HCT116 (cell line): ENCODE data around the gene TMEM135. TPM values are rescaled to one million over a fixed set of nuclear protein-coding genes. Genes with fewer than 3 reads are reported as not detected.

ENCODE experiments used
- ATAC-seq: fragments of 200-7000 bp; cut with Tn5 transposase; 2 replicates; pipeline ENCODE4 v1.9.1; 2020; ENCODE audit warnings: mild to moderate bottlenecking, moderate library complexity
- BruUV-seq: library from RNA; stranded (reverse); fragments of 400-500 nt; replicated peaks from 2 replicates; lab custom pipeline; 2021; lab: Mats Ljungman, UMichigan
- CTCF ChIA-PET: fragments of 300-600 bp; sonication (Branson Sonifier 250); formaldehyde crosslinking; loops from one replicate; lab custom pipeline; 2021; ENCODE audit warnings: antibody characterized with exemption; lab: Charles Lee
- POLR2A ChIA-PET: fragments of 300-600, 350-600 bp; sonication (Branson Sonifier 250); formaldehyde crosslinking; loops from one replicate; lab custom pipeline; 2021; ENCODE audit warnings: antibody characterized with exemption; lab: Charles Lee
- RAD21 ChIA-PET, 2 experiments: fragments of 300-600 bp; sonication (Branson Sonifier 250); formaldehyde crosslinking; loops; one replicate each; lab custom pipeline; 2023; ENCODE audit warnings: low total read pairs in 2 of 2; ENCODE audit not compliant: uncharacterized antibody in 2 of 2, unreplicated experiment in 2 of 2, low non-redundant PET in 1 of 2; lab: Charles Lee
- DNase-seq: peaks from one replicate; pipeline ENCODE4 v3.0.0-alpha.2; 2010; ENCODE audit warnings: low read depth, low spot score
- H2AFZ ChIP-seq: fragments of 200-600 bp; shearing (Covaris generic), sonication (generic); 2 replicates; pipeline ENCODE4 v1.6.1; 2017; ENCODE audit warnings: low read depth, mixed run types, mixed read lengths, antibody characterized with exemption, low read length; ENCODE audit not compliant: poor library complexity, severe bottlenecking
- H3K27ac ChIP-seq: 2 replicates; pipeline ENCODE4 v1.5.1; 2012; ENCODE audit warnings: low read depth, low read length
- H3K27me3 ChIP-seq: fragments of 200-600 bp; sonication (generic); 2 replicates; pipeline ENCODE4 v1.6.1; 2016; ENCODE audit warnings: mixed run types, low read length, mixed read lengths; ENCODE audit not compliant: insufficient read depth
- H3K36me3 ChIP-seq, 2 experiments: fragments of 200-500 bp in 1 of 2; fragments of 200-600 bp in 1 of 2; sonication (Bioruptor generic) in 1 of 2; sonication (generic) in 1 of 2; 2 replicates each; pipeline versions ENCODE4 v1.5.1 to v1.6.1; 2014 to 2016; ENCODE audit warnings: low read length in 2 of 2, inconsistent platforms in 1 of 2, mixed read lengths in 1 of 2, mixed run types in 1 of 2; ENCODE audit not compliant: insufficient read depth in 2 of 2, control insufficient read depth in 1 of 2
- H3K4me1 ChIP-seq, 2 experiments: fragments of 200-600 bp in 1 of 2; sonication (generic) in 1 of 2; 2 replicates each; pipeline versions ENCODE4 v1.5.1 to v1.6.1; 2012 to 2017; ENCODE audit warnings: low read length in 2 of 2, inconsistent platforms in 1 of 2, mild to moderate bottlenecking in 1 of 2, mixed read lengths in 1 of 2, mixed run types in 1 of 2, moderate library complexity in 1 of 2; ENCODE audit not compliant: insufficient read depth in 2 of 2, control insufficient read depth in 1 of 2
- H3K4me2 ChIP-seq: fragments of 200-600 bp; sonication (generic); 2 replicates; pipeline ENCODE4 v1.6.1; 2017; ENCODE audit warnings: mixed run types, low read length, mixed read lengths
- H3K4me3 ChIP-seq, 2 experiments: fragments of 200-600 bp in 1 of 2; sonication (generic) in 1 of 2; replicated peaks in 1 of 2; 2 replicates each; pipeline ENCODE4 v1.5.1; 2011 to 2016; ENCODE audit warnings: low read length in 2 of 2, control low read depth in 1 of 2, low read depth in 1 of 2, mild to moderate bottlenecking in 1 of 2, mixed read lengths in 1 of 2, mixed run types in 1 of 2
- H3K79me2 ChIP-seq: fragments of 200-600 bp; sonication (generic); 2 replicates; pipeline ENCODE4 v1.6.1; 2017; ENCODE audit warnings: mild to moderate bottlenecking, mixed run types, low read length, moderate library complexity, mixed read lengths; ENCODE audit not compliant: insufficient read depth
- H3K9ac ChIP-seq: fragments of 200-600 bp; sonication (generic); 2 replicates; pipeline ENCODE4 v1.6.1; 2016; ENCODE audit warnings: low read length, mixed read lengths
- H3K9me2 ChIP-seq: fragments of 200-600 bp; sonication (generic), shearing (Covaris generic); 2 replicates; pipeline ENCODE4 v1.6.1; 2017; ENCODE audit warnings: mixed run types, mild to moderate bottlenecking, moderate library complexity; ENCODE audit not compliant: insufficient read depth
- H3K9me3 ChIP-seq, 2 experiments: fragments of 200-500 bp in 1 of 2; fragments of 200-600 bp in 1 of 2; sonication (Bioruptor generic) in 1 of 2; sonication (generic) in 1 of 2; 2 replicates each; pipeline ENCODE4 v1.6.1; 2014 to 2017; ENCODE audit warnings: low read length in 2 of 2, mixed read lengths in 2 of 2, inconsistent platforms in 1 of 2, low read depth in 1 of 2, mild to moderate bottlenecking in 1 of 2, mixed run types in 1 of 2, moderate library complexity in 1 of 2; ENCODE audit not compliant: control insufficient read depth in 1 of 2, insufficient read depth in 1 of 2
- H4K20me1 ChIP-seq: fragments of 200-600 bp; sonication (generic), shearing (Covaris generic); 2 replicates; pipeline ENCODE4 v1.6.1; 2017; ENCODE audit warnings: mixed run types, mild to moderate bottlenecking, moderate library complexity; ENCODE audit not compliant: insufficient read depth
- ATF3 ChIP-seq: IDR thresholded peaks from 2 replicates; pipeline ENCODE4 v1.6.1; 2012
- CBX3 ChIP-seq: IDR thresholded peaks from 2 replicates; pipeline ENCODE4 v1.6.1; 2012; ENCODE audit warnings: low read depth
- CEBPB ChIP-seq: IDR thresholded peaks from 2 replicates; pipeline ENCODE4 v1.6.1; 2012; ENCODE audit warnings: low read depth
- EGR1 ChIP-seq: IDR thresholded peaks from 2 replicates; pipeline ENCODE4 v1.6.1; 2012; ENCODE audit warnings: low read depth
- EZH2 ChIP-seq: fragments of 200-600 bp; sonication (generic); IDR thresholded peaks from 2 replicates; pipeline ENCODE4 v1.6.1; 2017; ENCODE audit warnings: antibody characterized with exemption, mixed run types
- FOSL1 ChIP-seq: IDR thresholded peaks from 2 replicates; pipeline ENCODE4 v1.6.1; 2012; ENCODE audit warnings: low read depth
- JUND ChIP-seq: IDR thresholded peaks from 2 replicates; pipeline ENCODE4 v1.6.1; 2012
- POLR2AphosphoS5 ChIP-seq: IDR thresholded peaks from 2 replicates; pipeline ENCODE4 v1.6.1; 2011; ENCODE audit warnings: mild to moderate bottlenecking, low read depth, low read length, moderate library complexity
- RAD21 ChIP-seq: IDR thresholded peaks from 2 replicates; pipeline ENCODE4 v1.6.1; 2012; ENCODE audit warnings: low read depth, mild to moderate bottlenecking
- SRF ChIP-seq: IDR thresholded peaks from 2 replicates; pipeline ENCODE4 v1.6.1; 2012; ENCODE audit warnings: low read depth
- YY1 ChIP-seq: IDR thresholded peaks from 2 replicates; pipeline ENCODE4 v1.6.1; 2011; ENCODE audit warnings: low read length, low read depth, moderate library complexity, mild to moderate bottlenecking; ENCODE audit not compliant: insufficient replicate concordance; ENCODE audit errors: extremely low read depth
- ZBTB33 ChIP-seq: IDR thresholded peaks from 2 replicates; pipeline ENCODE4 v1.6.1; 2011; ENCODE audit warnings: mild to moderate bottlenecking, low read length, moderate library complexity; ENCODE audit not compliant: insufficient replicate concordance; ENCODE audit errors: extremely low read depth
- ZFX ChIP-seq: fragments of 450-650 bp; IDR thresholded peaks from 2 replicates; pipeline ENCODE4 v1.6.1; 2017
- ZNF274 ChIP-seq: fragments of 200-500 bp; sonication (Bioruptor generic); IDR thresholded peaks from 2 replicates; pipeline ENCODE4 v1.6.1; 2014; ENCODE audit warnings: mild to moderate bottlenecking, low read depth, low read length, inconsistent platforms
- intact Hi-C: fragments of 100-400 bp; cut with micrococcal nuclease; formaldehyde crosslinking; loops from 2 replicates; pipeline ENCODE4 v1.10.0; 2022
- total RNA-seq: library from RNA; stranded (reverse); gene quantifications from one replicate; pipeline ENCODE4 v1.2.1, GENCODE V29; 2021; ENCODE audit not compliant: unreplicated experiment
- TF ChIP-seq, protein P1 (sequence below), 3 experiments: fragments of 200-600 bp in 1 of 3; sonication (generic) in 1 of 3; IDR thresholded peaks in 2 of 3; conservative IDR thresholded peaks in 1 of 3; 2 replicates each; pipeline ENCODE4 v1.5.1; 2012 to 2017; ENCODE audit warnings: low read depth in 2 of 3, low read length in 2 of 3, antibody characterized with exemption in 1 of 3, borderline replicate concordance in 1 of 3, control low read depth in 1 of 3, mild to moderate bottlenecking in 1 of 3, mixed read lengths in 1 of 3, mixed run types in 1 of 3, moderate library complexity in 1 of 3; ENCODE audit not compliant: insufficient read depth in 1 of 3

The TMEM135 gene
- total RNA-seq, 1 experiment from 2014 or later, result 50.6 TPM

DNA sequence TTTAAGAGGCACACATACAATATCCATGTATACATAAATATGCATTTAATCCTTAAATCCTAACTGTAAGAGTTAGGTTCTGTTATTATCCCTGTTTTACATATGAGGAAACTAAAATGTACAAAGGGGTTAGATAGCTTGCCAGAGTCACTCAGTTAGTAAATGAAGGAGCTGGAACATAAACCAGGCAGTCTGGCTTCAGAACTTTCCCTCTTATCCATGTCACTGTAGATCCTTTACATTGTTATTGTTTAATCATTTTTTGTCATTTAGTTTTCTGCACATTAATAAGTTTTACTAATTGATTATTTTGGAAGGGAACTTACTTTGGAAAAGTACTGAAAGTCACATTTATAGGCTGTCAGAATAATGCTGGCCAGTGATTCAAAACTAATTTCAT is 282.4 kb downstream of the TMEM135 start:
- no TSS peak for BruUV-seq
- Histone ChIP-seq H3K9me3 (no peaks in the 10 kb centered on the region), H2AFZ (no peak overlapping the region), H3K4me3 (no peak overlapping the region), H3K9ac (no peak overlapping the region), H3K4me2 (no peak overlapping the region), H3K79me2 (no peaks in the 10 kb centered on the region), H3K27ac (no peak overlapping the region), H3K9me2 (no peaks in the 10 kb centered on the region), H3K4me1 (no peaks in the 10 kb centered on the region), H3K36me3 (0 out of 4 replicates have a peak, but pooled peaks cover 0 to 4% of the 10 kb centered on the region in 2 experiments), H4K20me1 (no peaks in the 10 kb centered on the region), H3K27me3 (no peaks in the 10 kb centered on the region)
- ATAC-seq (no peak), DNase-seq (no peak)
- TF ChIP-seq YY1 (no peak), EZH2 (no peak), EGR1 (no peak), ZBTB33 (no peak)
- ChIA-PET CTCF (no interaction called here), POLR2A (no interaction called here), RAD21 (no interaction called here)
- intact Hi-C loops, result no loop called here

DNA sequence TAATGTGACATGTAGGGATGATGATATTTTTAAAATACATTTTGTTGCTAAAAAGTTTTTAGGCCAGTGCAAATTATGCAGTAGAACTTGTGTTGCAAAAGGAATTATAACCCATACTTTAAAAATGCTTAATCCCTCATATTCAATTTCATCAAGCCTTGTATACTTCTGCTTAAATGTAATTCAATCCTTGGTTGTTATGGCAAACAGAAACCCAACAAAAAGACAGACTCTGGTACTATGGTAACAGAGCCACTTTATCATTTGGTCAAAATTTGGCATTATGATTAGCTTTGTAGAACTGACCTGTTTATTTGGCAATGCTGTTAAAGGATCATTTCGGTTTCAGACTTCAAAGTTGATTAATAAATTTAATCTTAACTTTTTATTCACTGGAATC is 284.8 kb downstream of the TMEM135 start:
- BruUV-seq, result no TSS peak
- no peaks in the 10 kb centered on the region for H4K20me1 ChIP-seq
- no peak overlapping the region for H3K27ac ChIP-seq
- no peaks in the 10 kb centered on the region for H3K9me3 ChIP-seq
- CTCF ChIA-PET, result no interaction called here
- no peaks in the 10 kb centered on the region for H3K9me2 ChIP-seq
- intact Hi-C loops, result no loop called here
- no peak overlapping the region for H3K4me3 ChIP-seq
- 0 out of 4 replicates have a peak, but pooled peaks cover 0 to 4% of the 10 kb centered on the region in 2 experiments for H3K36me3 ChIP-seq
- H3K9ac ChIP-seq, result no peak overlapping the region
- no peaks in the 10 kb centered on the region for H3K4me1 ChIP-seq
- ATAC-seq, result no peak
- POLR2A ChIA-PET, result no interaction called here
- H2AFZ ChIP-seq, result no peak overlapping the region
- H3K27me3 ChIP-seq, result no peaks in the 10 kb centered on the region
- no peaks in the 10 kb centered on the region for H3K79me2 ChIP-seq
- H3K4me2 ChIP-seq, result no peak overlapping the region
- DNase-seq, result no peak
- RAD21 ChIA-PET, result no interaction called here
- TF ChIP-seq ZBTB33, result no peak
- TF ChIP-seq ZNF274, result no peak
- no peak for TF ChIP-seq FOSL1
- no peak for TF ChIP-seq EGR1
- no peak for TF ChIP-seq CEBPB
- no peak for TF ChIP-seq ATF3
- TF ChIP-seq POLR2AphosphoS5, result no peak
- TF ChIP-seq, protein P1, sequence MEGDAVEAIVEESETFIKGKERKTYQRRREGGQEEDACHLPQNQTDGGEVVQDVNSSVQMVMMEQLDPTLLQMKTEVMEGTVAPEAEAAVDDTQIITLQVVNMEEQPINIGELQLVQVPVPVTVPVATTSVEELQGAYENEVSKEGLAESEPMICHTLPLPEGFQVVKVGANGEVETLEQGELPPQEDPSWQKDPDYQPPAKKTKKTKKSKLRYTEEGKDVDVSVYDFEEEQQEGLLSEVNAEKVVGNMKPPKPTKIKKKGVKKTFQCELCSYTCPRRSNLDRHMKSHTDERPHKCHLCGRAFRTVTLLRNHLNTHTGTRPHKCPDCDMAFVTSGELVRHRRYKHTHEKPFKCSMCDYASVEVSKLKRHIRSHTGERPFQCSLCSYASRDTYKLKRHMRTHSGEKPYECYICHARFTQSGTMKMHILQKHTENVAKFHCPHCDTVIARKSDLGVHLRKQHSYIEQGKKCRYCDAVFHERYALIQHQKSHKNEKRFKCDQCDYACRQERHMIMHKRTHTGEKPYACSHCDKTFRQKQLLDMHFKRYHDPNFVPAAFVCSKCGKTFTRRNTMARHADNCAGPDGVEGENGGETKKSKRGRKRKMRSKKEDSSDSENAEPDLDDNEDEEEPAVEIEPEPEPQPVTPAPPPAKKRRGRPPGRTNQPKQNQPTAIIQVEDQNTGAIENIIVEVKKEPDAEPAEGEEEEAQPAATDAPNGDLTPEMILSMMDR (IDR thresholded peaks at IDR 0.05 in 2 of 3, conservative IDR thresholded peaks at IDR 0.05 in 1 of 3; ENCODE audit: borderline replicate concordance in 1 of 3, insufficient read depth in 1 of 3, low read depth in 2 of 3, low read length in 2 of 3), result no peak
- no peak for TF ChIP-seq SRF
- TF ChIP-seq ZFX, result no peak
- TF ChIP-seq JUND, result no peak
- TF ChIP-seq YY1, result no peak
- no peak for TF ChIP-seq RAD21
- no peak for TF ChIP-seq CBX3
